ENCODE data around the gene KIAA1614.

KIAA1614 gene

DNA sequence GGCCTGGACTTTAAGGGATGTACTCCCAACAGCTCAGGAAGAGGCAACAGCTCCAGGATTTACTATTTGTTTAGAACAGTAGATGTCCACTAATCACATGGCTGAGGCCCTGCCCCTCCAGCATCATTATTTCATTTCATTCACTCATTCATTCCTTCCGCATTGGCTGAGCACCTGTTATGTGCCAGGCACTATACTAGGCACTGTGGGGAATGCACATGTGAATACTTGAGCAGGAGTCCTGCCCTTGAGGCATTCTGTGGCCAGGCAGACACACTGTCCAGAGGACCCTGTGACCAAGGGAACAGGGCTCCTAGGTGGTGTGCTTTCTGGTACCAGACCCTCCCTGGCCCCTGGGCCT lies 24.3 kb downstream of the KIAA1614 start:
- H3K36me3 ChIP-seq (replicated peaks; ENCODE audit: insufficient read depth, low read length) = no peaks in the 10 kb centered on the region
- H3F3A ChIP-seq (ENCODE audit: insufficient read depth, low read length) = no peaks in the 10 kb centered on the region
- H3K9me2 ChIP-seq (replicated peaks; ENCODE audit: insufficient read depth, low read length) = no peaks in the 10 kb centered on the region
- no peak overlapping the region for H3K4me2 ChIP-seq (ENCODE audit: low read depth, low read length)
- H3K4me1 ChIP-seq (ENCODE audit: low read length) = no peaks in the 10 kb centered on the region
- no peaks in the 10 kb centered on the region for H3K27me3 ChIP-seq (replicated peaks; ENCODE audit: insufficient read depth, low read length)
- no peaks in the 10 kb centered on the region for H3K79me2 ChIP-seq (ENCODE audit: low read length)
- H3K4me3 ChIP-seq (ENCODE audit: low read length) = no peak overlapping the region
- no peak overlapping the region for H3K9ac ChIP-seq (ENCODE audit: low read length)
- no peak for DNase-seq
- no peaks in the 10 kb centered on the region for H3K9me3 ChIP-seq (replicated peaks; ENCODE audit: insufficient read depth, low read length)
- no peak overlapping the region for H3K27ac ChIP-seq (ENCODE audit: low read length)
- no peaks in the 10 kb centered on the region for H4K20me1 ChIP-seq (ENCODE audit: insufficient read depth, low read length)
- no peak overlapping the region for H2AFZ ChIP-seq (ENCODE audit: low read length)
- TF ChIP-seq EZH2 (optimal IDR thresholded peaks at IDR 0.05; ENCODE audit: low read depth, low read length) = no peak
- TF ChIP-seq, protein P1, sequence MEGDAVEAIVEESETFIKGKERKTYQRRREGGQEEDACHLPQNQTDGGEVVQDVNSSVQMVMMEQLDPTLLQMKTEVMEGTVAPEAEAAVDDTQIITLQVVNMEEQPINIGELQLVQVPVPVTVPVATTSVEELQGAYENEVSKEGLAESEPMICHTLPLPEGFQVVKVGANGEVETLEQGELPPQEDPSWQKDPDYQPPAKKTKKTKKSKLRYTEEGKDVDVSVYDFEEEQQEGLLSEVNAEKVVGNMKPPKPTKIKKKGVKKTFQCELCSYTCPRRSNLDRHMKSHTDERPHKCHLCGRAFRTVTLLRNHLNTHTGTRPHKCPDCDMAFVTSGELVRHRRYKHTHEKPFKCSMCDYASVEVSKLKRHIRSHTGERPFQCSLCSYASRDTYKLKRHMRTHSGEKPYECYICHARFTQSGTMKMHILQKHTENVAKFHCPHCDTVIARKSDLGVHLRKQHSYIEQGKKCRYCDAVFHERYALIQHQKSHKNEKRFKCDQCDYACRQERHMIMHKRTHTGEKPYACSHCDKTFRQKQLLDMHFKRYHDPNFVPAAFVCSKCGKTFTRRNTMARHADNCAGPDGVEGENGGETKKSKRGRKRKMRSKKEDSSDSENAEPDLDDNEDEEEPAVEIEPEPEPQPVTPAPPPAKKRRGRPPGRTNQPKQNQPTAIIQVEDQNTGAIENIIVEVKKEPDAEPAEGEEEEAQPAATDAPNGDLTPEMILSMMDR (IDR thresholded peaks at IDR 0.05; ENCODE audit: low read length) = no peak
- no peak for TF ChIP-seq EZH2phosphoT487 (IDR thresholded peaks at IDR 0.05; ENCODE audit: low read length)

- no peaks in the 10 kb centered on the region for H3K79me2 ChIP-seq (ENCODE audit: low read length)
- H3F3A ChIP-seq (ENCODE audit: insufficient read depth, low read length) = no peaks in the 10 kb centered on the region
- no peak overlapping the region for H2AFZ ChIP-seq (ENCODE audit: low read length)
- no peak overlapping the region for H3K4me2 ChIP-seq (ENCODE audit: low read depth, low read length)
- no peaks in the 10 kb centered on the region for H3K4me1 ChIP-seq (ENCODE audit: low read length)
- H3K4me3 ChIP-seq (ENCODE audit: low read length) = no peak overlapping the region
- no peak overlapping the region for H3K27ac ChIP-seq (ENCODE audit: low read length)
- H3K36me3 ChIP-seq (replicated peaks; ENCODE audit: insufficient read depth, low read length) = no peaks in the 10 kb centered on the region
- H3K9ac ChIP-seq (ENCODE audit: low read length) = no peak overlapping the region
- H3K27me3 ChIP-seq (replicated peaks; ENCODE audit: insufficient read depth, low read length) = no peaks in the 10 kb centered on the region
- H3K9me2 ChIP-seq (replicated peaks; ENCODE audit: insufficient read depth, low read length) = no peaks in the 10 kb centered on the region
- DNase-seq = no peak
- TF ChIP-seq EZH2phosphoT487 (IDR thresholded peaks at IDR 0.05; ENCODE audit: low read length) = no peak
- TF ChIP-seq, protein P1 (IDR thresholded peaks at IDR 0.05; ENCODE audit: low read length) = no peak
- TF ChIP-seq EZH2 (optimal IDR thresholded peaks at IDR 0.05; ENCODE audit: low read depth, low read length) = no peak
- no peaks in the 10 kb centered on the region for H4K20me1 ChIP-seq (ENCODE audit: insufficient read depth, low read length)
- no peaks in the 10 kb centered on the region for H3K9me3 ChIP-seq (replicated peaks; ENCODE audit: insufficient read depth, low read length)
Observed at GRCh38 chr1:180937624-180938225, 25.0 kb downstream of the KIAA1614 start.

DNA sequence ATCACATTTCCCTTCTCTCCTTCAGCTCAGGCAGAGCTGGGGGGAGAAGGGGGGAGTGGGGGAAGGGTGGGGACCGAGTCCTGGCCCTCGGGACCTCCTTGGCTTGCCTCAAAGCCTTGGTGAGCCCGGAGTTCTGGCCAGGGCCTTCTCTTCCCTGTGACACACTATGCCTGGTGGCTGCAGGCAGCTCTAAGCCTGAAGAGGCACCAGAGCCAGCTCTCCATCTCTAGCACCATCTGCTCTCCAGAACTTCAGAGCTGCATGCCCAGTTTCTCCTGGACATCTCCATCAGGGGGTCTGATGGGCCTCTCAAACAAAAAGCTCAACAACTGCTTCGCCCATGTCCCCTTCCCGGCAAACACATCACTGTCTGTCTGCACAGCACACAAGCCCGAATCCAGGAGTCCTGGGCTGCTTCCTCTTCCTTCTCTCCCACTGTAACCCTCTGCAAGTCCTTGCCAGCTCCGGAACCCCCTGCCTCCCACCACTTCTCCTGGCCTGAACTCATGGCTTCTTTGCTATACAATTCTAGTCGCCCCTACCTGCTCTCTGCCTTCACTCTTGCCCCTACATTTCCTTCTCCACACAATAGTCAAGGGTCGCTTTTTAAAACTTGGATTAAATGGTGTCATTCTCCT lies 26.5 kb downstream of the KIAA1614 start:
- Histone ChIP-seq H3K27me3 (replicated peaks; ENCODE audit: insufficient read depth, low read length) (no peaks in the 10 kb centered on the region), H3K9me3 (replicated peaks; ENCODE audit: insufficient read depth, low read length) (no peaks in the 10 kb centered on the region), H3F3A (ENCODE audit: insufficient read depth, low read length) (no peaks in the 10 kb centered on the region), H3K79me2 (ENCODE audit: low read length) (no peaks in the 10 kb centered on the region), H2AFZ (ENCODE audit: low read length) (no peak overlapping the region), H3K9me2 (replicated peaks; ENCODE audit: insufficient read depth, low read length) (no peaks in the 10 kb centered on the region), H4K20me1 (ENCODE audit: insufficient read depth, low read length) (no peaks in the 10 kb centered on the region), H3K36me3 (replicated peaks; ENCODE audit: insufficient read depth, low read length) (no peaks in the 10 kb centered on the region), H3K4me3 (ENCODE audit: low read length) (no peak overlapping the region), H3K27ac (ENCODE audit: low read length) (no peak overlapping the region), H3K4me1 (ENCODE audit: low read length) (no peaks in the 10 kb centered on the region), H3K4me2 (ENCODE audit: low read depth, low read length) (no peak overlapping the region), H3K9ac (ENCODE audit: low read length) (no peak overlapping the region)
- TF ChIP-seq, protein P1 (IDR thresholded peaks at IDR 0.05; ENCODE audit: low read length) = no peak
- no peak for TF ChIP-seq EZH2 (optimal IDR thresholded peaks at IDR 0.05; ENCODE audit: low read depth, low read length)
- TF ChIP-seq EZH2phosphoT487 (IDR thresholded peaks at IDR 0.05; ENCODE audit: low read length) = no peak
- DNase-seq = no peak

All from MM.1S (cell line).